K562 (cell line): Measurements from ENCODE around the gene CCDC136. TPM values are rescaled to one million over a fixed set of nuclear protein-coding genes. Genes with fewer than 3 reads are reported as not detected.

Experiments
- CCAR2 ChIP-seq: fragments of 200-400 bp; formaldehyde crosslinking; IDR thresholded peaks from 2 replicates; pipeline ENCODE4 v1.6.1; 2017; ENCODE audit warnings: mild to moderate bottlenecking, low read depth, low read length
- CREBBP ChIP-seq: IDR thresholded peaks from one replicate; pipeline ENCODE4 v1.6.1; 2012; ENCODE audit warnings: low read depth, mild to moderate bottlenecking, control low read depth, inconsistent platforms, low read length
- EP300 ChIP-seq: IDR thresholded peaks from 2 replicates; pipeline ENCODE4 v1.6.1; 2012; ENCODE audit warnings: low read length, improper control_type of control experiment
- EZH2 ChIP-seq: IDR thresholded peaks from 2 replicates; pipeline ENCODE4 v1.6.1; 2012; ENCODE audit warnings: low read depth, mild to moderate bottlenecking, inconsistent platforms, low read length, borderline replicate concordance
- FUS ChIP-seq: fragments of 200-400 bp; formaldehyde crosslinking; optimal IDR thresholded peaks from 2 replicates; pipeline ENCODE3; 2017; ENCODE audit warnings: low read depth, low read length
- HDAC8 ChIP-seq: fragments of 450-650 bp; IDR thresholded peaks from 2 replicates; pipeline ENCODE4 v1.6.1; 2016; ENCODE audit warnings: mild to moderate bottlenecking, missing genetic modification characterization, moderate library complexity, missing compliant biosample characterization
- KDM2B ChIP-seq: fragments of 250-450 bp; sonication (Bioruptor Pico); IDR thresholded peaks from 2 replicates; pipeline ENCODE4 v1.8.0; 2021; ENCODE audit warnings: mild to moderate bottlenecking, moderate library complexity
- NFXL1 ChIP-seq: fragments of 450-650 bp; formaldehyde crosslinking; IDR thresholded peaks from 2 replicates; pipeline ENCODE4 v1.4.0; 2021; ENCODE audit warnings: mild to moderate bottlenecking
- OTX1 ChIP-seq: fragments of 450-650 bp; formaldehyde crosslinking; IDR thresholded peaks from 2 replicates; pipeline ENCODE4 v1.4.0; 2022; ENCODE audit warnings: mild to moderate bottlenecking
- PHF8 ChIP-seq: fragments of 200-600 bp; sonication (generic); IDR thresholded peaks from 2 replicates; pipeline ENCODE4 v1.6.1; 2012; ENCODE audit warnings: mixed run types, mild to moderate bottlenecking, inconsistent platforms, low read length, moderate library complexity, borderline replicate concordance
- POLR2AphosphoS5 ChIP-seq: IDR thresholded peaks from 2 replicates; pipeline ENCODE4 v1.6.1; 2011; ENCODE audit warnings: mild to moderate bottlenecking, low read depth, low read length, moderate library complexity; ENCODE audit not compliant: control insufficient read depth, insufficient read depth
- POLR2H ChIP-seq: IDR thresholded peaks from 2 replicates; pipeline ENCODE4 v1.6.1; 2016; ENCODE audit warnings: missing genetic modification characterization, low read depth, mild to moderate bottlenecking, control low read depth, missing compliant biosample characterization, moderate library complexity
- SAFB ChIP-seq: fragments of 200-400 bp; formaldehyde crosslinking; IDR thresholded peaks from 2 replicates; pipeline ENCODE4 v1.6.1; 2017; ENCODE audit warnings: low read depth, low read length, borderline replicate concordance
- SAP30 ChIP-seq: fragments of 200-600 bp; sonication (generic); IDR thresholded peaks from 2 replicates; pipeline ENCODE4 v1.6.1; 2012; ENCODE audit warnings: borderline replicate concordance, low read depth, mild to moderate bottlenecking, moderate library complexity, low read length, control low read depth, inconsistent platforms; ENCODE audit not compliant: insufficient read depth, poor library complexity, severe bottlenecking
- SMARCB1 ChIP-seq: IDR thresholded peaks from 2 replicates; pipeline ENCODE4 v1.6.1; 2011; ENCODE audit warnings: improper control_type of control experiment, low read depth; ENCODE audit not compliant: insufficient read length
- SMC3 ChIP-seq: conservative IDR thresholded peaks from 2 replicates; pipeline ENCODE4 v1.6.1; 2011; ENCODE audit warnings: low read depth, low read length, improper control_type of control experiment; ENCODE audit not compliant: insufficient read depth
- SRSF3 ChIP-seq: fragments of 200-400 bp; formaldehyde crosslinking; IDR thresholded peaks from 2 replicates; pipeline ENCODE4 v1.6.1; 2016; ENCODE audit warnings: mild to moderate bottlenecking, low read length, moderate library complexity; ENCODE audit not compliant: insufficient read depth
- ZNF140 ChIP-seq: fragments of 250-450 bp; sonication (Bioruptor Pico); IDR thresholded peaks from 2 replicates; pipeline ENCODE4 v1.8.0; 2021; ENCODE audit warnings: moderate library complexity, mild to moderate bottlenecking, inconsistent platforms
- ZNF239 ChIP-seq: fragments of 250-450 bp; sonication (Bioruptor Pico); IDR thresholded peaks from 2 replicates; pipeline ENCODE4 v1.4.0; 2020; ENCODE audit warnings: mild to moderate bottlenecking
- ZNF589 ChIP-seq: fragments of 200-800 bp; sonication (Bioruptor generic); IDR thresholded peaks from 2 replicates; pipeline ENCODE4 v1.6.1; 2016; ENCODE audit warnings: low read depth, missing genetic modification characterization, missing compliant biosample characterization
- polyA plus RNA-seq, 8 experiments: library from polyadenylated mRNA; depleted of rRNA in 4 of 8; stranded (reverse) in 5 of 8; unstranded in 3 of 8; fragments of >200 nt; fragmentation: Nextera tagmentation in 2 of 8; fragmentation: Illumina TruSeq in 1 of 8; extraction: Ambion mirVana in 2 of 8; extraction: Trizol in 1 of 8; gene quantifications; 2 replicates each; pipeline versions ENCODE4 v1.2.1 to v1.2.3, GENCODE V29; 2011 to 2014; ENCODE audit warnings: inconsistent platforms in 1 of 8, missing spikeins in 1 of 8
- total RNA-seq, 7 experiments: library from RNA; depleted of rRNA in 6 of 7; stranded (reverse); fragments of >200 nt in 6 of 7; fragmentation: Illumina TruSeq in 2 of 7; extraction: Trizol in 2 of 7; gene quantifications; 2 replicates each; pipeline versions ENCODE4 v1.2.1 to v1.2.3, GENCODE V29; 2011 to 2021; ENCODE audit warnings: low replicate concordance in 1 of 7
- TF ChIP-seq, protein P1 (sequence below): fragments of 450-650 bp; IDR thresholded peaks from 2 replicates; pipeline ENCODE4 v1.6.1; 2016; ENCODE audit warnings: missing biosample characterization, missing genetic modification characterization
- TF ChIP-seq, protein P2 (sequence below): fragments of 450-650 bp; formaldehyde crosslinking; IDR thresholded peaks from 2 replicates; pipeline ENCODE4 v1.4.0; 2020; ENCODE audit warnings: mild to moderate bottlenecking, moderate library complexity
- TF ChIP-seq, protein P3 (sequence below): fragments of 250-450 bp; sonication (Bioruptor Pico); IDR thresholded peaks from 2 replicates; pipeline ENCODE4 v1.5.0; 2021; ENCODE audit warnings: mild to moderate bottlenecking, borderline replicate concordance

CCDC136 gene
- total and polyA plus RNA-seq, 9 of the 15 experiments (the other 6 are each of a cell fraction or from before 2014, with no cell fraction given) = 2.4 to 40.8 (median 26.5) TPM

DNA sequence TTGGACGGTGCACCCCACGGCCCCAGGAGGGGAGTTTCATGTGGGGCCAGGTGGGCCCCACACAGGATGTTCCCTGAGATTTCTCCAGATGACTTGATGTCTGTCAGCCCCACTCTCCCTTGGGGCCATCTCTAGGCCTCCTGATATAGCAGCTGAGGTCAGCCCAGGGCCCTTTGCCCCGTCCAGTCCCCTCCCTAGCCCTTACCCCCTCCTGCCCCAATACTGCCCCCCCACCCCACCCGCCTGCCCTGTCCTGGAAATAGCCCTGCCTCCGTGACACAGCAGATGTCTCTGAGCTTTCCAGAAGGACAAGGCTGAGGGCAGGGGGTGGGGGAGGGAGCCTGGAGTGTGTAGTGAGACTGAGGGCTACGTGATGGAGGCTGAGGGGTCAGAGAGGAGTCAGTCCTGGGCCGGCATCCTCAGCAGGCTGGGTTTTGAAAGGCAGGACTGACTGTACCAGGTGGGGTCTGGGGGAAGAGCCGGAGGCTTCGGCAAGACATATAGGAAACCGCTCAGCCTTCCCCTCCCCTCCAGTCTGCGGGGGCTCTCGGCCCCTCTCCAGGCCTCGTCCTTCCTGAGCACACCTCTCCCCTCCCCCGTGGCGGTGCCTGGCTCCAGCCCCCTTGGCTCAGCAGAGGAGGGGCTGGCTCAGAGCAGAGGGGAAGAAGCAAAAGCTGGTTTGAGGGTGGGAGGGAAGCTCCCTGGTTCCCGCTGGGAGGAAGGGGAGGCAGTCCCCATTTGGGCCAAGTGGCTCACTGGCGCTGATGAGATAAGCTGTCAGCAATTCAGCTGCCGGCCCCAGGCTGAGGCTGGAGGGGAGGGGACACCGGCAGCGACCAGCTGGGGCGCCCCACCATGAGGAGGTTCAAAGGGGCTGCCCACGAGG is 40.5 kb downstream of the CCDC136 start (continued):
- TF ChIP-seq OTX1 (peak; percentile 57; the same call in 1 of the 2 replicates), ZNF140 (no peak), POLR2AphosphoS5 (peak; percentile 32; the same call in 1 of the 2 replicates), CREBBP (no peak), SMC3 (0 out of 2 replicates have a peak, but pooled peaks have one; percentile 0), SAP30 (peak; percentile 84), EP300 (peak; percentile 62), POLR2H (tag) (no peak), SMARCB1 (peak; percentile 20), ZNF239 (CRISPR knock-in tag) (no peak), ZNF589 (CRISPR knock-in tag) (peak; percentile 64; the same call in 1 of the 2 replicates), SRSF3 (0 out of 2 replicates have a peak, but pooled peaks have one; percentile 27), FUS (no peak), PHF8 (peak; percentile 32; the same call in 1 of the 2 replicates), HDAC8 (tag) (peak; percentile 75; the same call in 1 of the 2 replicates), SAFB (no peak), CCAR2 (no peak), KDM2B (CRISPR knock-in tag) (0 out of 2 replicates have a peak, but pooled peaks have one; percentile 26), EZH2 (no peak), NFXL1 (CRISPR knock-in tag) (no peak)
- TF ChIP-seq, protein P1, sequence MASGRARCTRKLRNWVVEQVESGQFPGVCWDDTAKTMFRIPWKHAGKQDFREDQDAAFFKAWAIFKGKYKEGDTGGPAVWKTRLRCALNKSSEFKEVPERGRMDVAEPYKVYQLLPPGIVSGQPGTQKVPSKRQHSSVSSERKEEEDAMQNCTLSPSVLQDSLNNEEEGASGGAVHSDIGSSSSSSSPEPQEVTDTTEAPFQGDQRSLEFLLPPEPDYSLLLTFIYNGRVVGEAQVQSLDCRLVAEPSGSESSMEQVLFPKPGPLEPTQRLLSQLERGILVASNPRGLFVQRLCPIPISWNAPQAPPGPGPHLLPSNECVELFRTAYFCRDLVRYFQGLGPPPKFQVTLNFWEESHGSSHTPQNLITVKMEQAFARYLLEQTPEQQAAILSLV = no peak
- TF ChIP-seq, protein P2, sequence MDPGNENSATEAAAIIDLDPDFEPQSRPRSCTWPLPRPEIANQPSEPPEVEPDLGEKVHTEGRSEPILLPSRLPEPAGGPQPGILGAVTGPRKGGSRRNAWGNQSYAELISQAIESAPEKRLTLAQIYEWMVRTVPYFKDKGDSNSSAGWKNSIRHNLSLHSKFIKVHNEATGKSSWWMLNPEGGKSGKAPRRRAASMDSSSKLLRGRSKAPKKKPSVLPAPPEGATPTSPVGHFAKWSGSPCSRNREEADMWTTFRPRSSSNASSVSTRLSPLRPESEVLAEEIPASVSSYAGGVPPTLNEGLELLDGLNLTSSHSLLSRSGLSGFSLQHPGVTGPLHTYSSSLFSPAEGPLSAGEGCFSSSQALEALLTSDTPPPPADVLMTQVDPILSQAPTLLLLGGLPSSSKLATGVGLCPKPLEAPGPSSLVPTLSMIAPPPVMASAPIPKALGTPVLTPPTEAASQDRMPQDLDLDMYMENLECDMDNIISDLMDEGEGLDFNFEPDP = no peak
- TF ChIP-seq, protein P3, sequence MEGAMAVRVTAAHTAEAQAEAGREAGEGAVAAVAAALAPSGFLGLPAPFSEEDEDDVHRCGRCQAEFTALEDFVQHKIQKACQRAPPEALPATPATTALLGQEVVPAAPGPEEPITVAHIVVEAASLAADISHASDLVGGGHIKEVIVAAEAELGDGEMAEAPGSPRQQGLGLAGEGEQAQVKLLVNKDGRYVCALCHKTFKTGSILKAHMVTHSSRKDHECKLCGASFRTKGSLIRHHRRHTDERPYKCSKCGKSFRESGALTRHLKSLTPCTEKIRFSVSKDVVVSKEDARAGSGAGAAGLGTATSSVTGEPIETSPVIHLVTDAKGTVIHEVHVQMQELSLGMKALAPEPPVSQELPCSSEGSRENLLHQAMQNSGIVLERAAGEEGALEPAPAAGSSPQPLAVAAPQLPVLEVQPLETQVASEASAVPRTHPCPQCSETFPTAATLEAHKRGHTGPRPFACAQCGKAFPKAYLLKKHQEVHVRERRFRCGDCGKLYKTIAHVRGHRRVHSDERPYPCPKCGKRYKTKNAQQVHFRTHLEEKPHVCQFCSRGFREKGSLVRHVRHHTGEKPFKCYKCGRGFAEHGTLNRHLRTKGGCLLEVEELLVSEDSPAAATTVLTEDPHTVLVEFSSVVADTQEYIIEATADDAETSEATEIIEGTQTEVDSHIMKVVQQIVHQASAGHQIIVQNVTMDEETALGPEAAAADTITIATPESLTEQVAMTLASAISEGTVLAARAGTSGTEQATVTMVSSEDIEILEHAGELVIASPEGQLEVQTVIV (CRISPR knock-in tag) = no peak
